D721Med (cell line): ENCODE measurements around the gene TMUB1.

ENCODE experiments used
- DNase-seq: peaks from one replicate; pipeline ENCODE4 v3.0.0; 2011; ENCODE audit warnings: low spot score; ENCODE audit not compliant: insufficient read length
- FAIRE-seq: peaks from 2 replicates; lab custom pipeline; 2011; peaks lifted over from hg19 to GRCh38; lab: Jason Lieb, UNC
- TF ChIP-seq, protein P1 (sequence below): IDR thresholded peaks from 2 replicates; pipeline ENCODE4 v1.5.1; 2012; ENCODE audit warnings: mild to moderate bottlenecking, control low read depth; ENCODE audit not compliant: insufficient read depth; ENCODE audit errors: missing control alignments

Gene TMUB1

DNA sequence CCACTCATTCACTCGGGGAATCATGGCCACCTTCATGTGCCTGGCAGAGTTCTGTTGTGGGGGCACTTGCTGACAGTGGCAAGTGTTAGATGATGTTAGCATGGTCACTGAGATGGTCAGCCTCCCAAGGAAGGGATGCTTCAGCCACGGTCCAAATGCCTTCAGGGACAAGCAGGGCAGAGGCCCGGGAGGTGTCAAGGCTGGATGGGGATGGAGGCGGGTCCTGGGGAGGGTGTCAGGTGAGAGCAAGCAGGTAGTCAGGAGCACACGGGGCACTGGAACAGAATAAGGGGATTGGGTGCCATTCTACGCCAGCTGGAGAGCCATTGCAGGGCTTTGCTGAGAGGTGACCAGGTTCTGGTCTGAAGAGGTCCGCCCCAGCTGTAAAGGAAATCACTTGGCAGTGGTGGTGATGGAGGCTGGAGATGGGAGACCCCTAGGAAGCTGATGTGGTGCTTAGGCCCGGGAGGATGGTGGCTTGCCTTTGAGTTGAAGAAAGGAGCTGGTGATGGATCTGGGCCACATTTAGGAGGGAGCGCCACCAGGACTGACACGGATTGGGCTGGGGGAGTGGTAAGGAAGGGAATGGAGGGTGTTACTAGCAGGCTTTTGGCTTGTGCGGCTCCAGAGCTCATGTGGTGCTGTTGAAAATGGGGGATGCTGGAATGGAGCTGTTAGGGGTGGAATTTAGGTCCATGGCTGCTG, 27.1 kb upstream of the TMUB1 start:
- DNase-seq (no peak), FAIRE-seq (no peak)
- TF ChIP-seq, protein P1, sequence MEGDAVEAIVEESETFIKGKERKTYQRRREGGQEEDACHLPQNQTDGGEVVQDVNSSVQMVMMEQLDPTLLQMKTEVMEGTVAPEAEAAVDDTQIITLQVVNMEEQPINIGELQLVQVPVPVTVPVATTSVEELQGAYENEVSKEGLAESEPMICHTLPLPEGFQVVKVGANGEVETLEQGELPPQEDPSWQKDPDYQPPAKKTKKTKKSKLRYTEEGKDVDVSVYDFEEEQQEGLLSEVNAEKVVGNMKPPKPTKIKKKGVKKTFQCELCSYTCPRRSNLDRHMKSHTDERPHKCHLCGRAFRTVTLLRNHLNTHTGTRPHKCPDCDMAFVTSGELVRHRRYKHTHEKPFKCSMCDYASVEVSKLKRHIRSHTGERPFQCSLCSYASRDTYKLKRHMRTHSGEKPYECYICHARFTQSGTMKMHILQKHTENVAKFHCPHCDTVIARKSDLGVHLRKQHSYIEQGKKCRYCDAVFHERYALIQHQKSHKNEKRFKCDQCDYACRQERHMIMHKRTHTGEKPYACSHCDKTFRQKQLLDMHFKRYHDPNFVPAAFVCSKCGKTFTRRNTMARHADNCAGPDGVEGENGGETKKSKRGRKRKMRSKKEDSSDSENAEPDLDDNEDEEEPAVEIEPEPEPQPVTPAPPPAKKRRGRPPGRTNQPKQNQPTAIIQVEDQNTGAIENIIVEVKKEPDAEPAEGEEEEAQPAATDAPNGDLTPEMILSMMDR, result no peak

DNA sequence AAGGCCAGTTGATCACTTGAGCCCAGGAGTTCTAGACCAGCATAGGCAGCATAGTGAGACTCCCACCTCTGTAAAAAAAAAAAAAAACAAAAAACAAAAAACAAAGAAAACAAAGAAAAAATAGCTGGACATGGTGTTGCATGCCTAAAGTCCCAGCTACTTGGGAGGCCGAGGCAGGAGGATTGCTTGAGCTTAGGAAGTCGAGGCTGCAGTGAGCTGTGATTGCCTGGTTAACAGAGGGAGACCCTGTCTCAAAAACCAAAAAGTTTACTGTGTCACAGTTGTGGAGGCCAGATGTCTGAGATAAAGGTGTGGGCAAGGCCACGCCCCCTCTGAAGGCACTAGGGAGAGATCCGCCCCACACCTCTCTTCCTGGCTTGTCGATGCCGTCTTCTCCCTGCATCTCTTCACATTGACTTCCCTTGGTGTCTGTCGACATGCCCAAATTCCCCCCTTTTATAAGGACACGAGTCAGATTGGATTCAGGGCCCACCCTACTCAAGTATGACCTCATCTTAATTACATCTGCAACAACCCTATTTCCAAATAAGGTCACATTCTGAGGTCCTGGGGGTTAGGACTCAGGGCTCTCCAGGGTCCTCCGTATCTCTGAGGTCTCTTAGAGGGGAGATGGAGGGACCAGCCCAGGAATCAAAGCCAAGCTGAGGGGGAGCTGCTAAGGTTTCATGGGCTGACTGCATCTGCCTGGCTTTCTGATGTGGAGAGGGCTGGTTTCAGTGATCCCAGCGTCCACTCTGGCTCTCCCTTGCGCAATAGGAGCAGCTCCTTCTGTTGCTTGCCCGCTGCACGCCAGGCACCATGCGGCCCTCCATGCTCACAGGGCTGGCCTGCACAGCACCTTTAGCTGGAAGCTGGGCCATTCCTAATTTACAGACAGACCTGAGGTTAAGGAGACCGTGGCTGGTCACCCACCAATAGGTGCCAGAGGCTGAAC, 26.1 kb upstream of the TMUB1 start:
- TF ChIP-seq, protein P1, result no peak
- FAIRE-seq, result no peak

DNA sequence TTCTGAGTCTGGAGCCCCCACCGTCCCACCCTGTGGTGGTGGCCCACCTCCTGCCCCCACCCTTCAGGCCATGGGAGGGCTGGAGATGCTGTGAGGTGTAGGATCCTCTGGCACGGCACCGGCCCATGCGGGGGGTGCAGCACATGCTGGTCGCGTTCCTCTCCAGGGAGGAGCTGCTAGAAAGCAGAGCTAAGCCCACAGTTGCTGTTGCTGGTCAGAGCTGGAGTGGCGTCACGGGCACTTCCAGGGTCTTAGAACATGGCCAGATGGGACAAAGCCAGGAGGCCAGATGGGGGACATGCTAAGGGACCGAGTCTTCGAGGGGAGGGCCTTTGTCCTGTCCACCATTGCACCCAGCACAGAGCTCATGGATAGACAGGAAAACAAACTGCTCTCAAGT, 24.6 kb upstream of the TMUB1 start:
- FAIRE-seq, result no peak
- DNase-seq, result no peak
- TF ChIP-seq, protein P1, result no peak

More for the DNA sequence above, 26.1 kb upstream of the TMUB1 start:
- DNase-seq, result no peak

DNA sequence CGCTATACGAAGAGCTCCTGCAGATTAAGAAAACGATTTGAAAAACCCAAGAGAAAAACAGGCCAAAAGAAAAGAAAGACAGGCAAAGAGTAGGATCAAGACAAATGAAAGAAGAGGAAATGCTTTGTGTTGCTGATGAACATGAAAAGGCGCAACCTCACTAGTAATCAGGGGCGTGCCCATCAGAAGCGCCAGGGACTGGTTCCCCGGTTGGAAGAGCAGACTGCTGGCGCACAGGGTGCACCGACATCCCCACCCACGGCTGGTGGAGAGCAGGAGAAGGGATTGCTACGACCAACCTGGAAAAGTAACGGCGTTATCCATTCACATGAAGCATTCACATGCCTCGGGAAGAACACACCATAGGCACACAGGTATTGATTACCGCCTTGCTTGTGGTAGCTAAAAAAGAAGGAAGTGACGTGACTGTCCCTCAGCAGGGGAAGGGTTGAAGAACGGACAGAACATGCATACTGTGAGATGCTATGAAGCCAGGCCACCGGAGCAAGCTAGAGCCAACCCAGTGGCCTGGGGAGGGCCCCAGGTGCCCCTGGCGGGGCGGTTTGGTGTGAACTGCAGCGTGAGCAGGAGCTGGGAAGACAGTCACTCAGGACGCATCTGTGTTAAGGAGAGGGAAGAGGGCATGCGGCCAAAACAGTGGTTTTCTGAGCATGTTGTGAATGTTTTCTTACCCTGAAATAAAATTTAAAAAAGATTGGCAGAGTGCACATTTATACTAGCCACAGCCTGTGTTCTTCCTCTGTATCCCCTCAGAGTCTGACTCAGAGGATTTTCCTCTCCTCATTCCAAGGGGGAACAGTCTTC, 21.3 kb upstream of the TMUB1 start:
- DNase-seq, result no peak
- no peak for FAIRE-seq
- TF ChIP-seq, protein P1, result no peak

DNA sequence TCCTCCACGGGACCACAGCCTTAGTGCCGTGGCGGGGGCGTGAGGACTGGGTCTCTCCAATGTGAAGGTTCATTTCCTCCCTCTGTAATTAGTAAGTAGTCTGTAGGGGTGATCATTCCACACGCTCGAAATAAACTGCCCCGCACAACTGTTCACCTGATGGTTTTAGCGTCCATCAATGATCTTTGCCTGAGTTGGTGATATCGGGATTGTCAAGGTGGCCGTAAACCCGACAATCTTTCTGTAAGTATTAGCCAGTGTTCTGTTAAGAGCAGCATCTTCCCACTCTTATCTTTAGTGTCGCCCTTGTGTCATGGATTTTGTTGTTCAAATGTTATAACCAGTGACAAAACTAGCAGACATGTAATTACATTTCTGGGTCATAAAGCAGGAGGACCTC, 20.7 kb upstream of the TMUB1 start:
- no peak for FAIRE-seq
- TF ChIP-seq, protein P1, result no peak
- DNase-seq, result no peak

DNA sequence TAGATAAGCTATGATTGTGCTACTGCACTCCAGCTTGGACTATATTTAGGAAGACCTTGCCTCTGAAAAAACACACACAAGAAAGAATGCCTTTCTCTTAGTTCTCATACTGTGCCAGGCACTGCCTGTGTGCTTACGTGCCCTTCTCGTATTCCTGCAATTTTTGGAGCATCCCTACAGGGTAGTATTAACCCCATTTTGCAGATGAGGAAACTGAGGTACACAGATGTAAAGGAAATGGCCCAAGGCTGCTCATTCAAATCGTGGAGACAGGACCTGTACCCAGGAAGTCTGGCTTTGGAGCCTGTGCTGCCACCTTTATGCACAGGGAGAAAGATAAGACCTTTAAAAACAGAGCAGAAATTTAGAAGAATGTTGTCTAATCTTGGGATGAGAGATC, 19.7 kb upstream of the TMUB1 start:
- no peak for FAIRE-seq
- TF ChIP-seq, protein P1, result no peak
- DNase-seq, result no peak
